ENCODE data around the gene WWOX.

DNA sequence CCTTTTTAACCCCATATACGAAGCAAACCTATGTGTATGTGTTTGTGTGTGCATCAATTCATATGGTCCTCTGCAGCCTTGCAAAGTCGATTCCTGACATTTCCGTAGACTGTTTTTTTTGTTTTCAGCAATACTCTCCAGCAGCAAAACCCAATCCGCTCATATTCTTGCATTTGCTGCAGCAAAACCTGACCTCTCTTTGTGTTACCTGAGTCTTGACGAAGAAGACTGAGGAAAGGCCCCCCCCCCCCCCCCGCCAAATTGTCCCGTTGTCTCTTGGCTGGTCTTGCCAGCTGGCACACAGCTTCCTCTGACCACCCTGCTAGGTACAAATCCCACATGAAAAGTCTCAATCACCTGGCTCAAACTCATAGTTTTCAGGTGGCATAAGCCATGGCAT, 494.7 kb downstream of the WWOX start:
- TF ChIP-seq POLR2A (IDR thresholded peaks at IDR 0.05; ENCODE audit: low read length) = no peak
- TF ChIP-seq GATA1 (IDR thresholded peaks at IDR 0.05; ENCODE audit: low read depth, low read length) = no peak
